GM12892 (cell line): ENCODE data around the gene RBSN.

ENCODE experiments used
- DNase-seq: peaks from one replicate; pipeline ENCODE4 v3.0.0; 2011; ENCODE audit not compliant: insufficient read length
- FAIRE-seq: peaks from 2 replicates; lab custom pipeline; 2011; peaks lifted over from hg19 to GRCh38; lab: Jason Lieb, UNC
- POLR2A ChIP-seq: IDR thresholded peaks from 2 replicates; pipeline ENCODE4 v1.6.1; 2011; ENCODE audit warnings: low read depth, low read length, control low read depth
- POLR2AphosphoS5 ChIP-seq: IDR thresholded peaks from 2 replicates; pipeline ENCODE4 v1.6.1; 2011; ENCODE audit warnings: low read depth, low read length, control low read depth
- TAF1 ChIP-seq: IDR thresholded peaks from 2 replicates; pipeline ENCODE4 v1.6.1; 2011; ENCODE audit warnings: low read depth, mild to moderate bottlenecking, control low read depth, low read length, borderline replicate concordance

The RBSN gene

GRCh38 chr3:15066467-15066866 is 32.5 kb downstream of the RBSN start:
- FAIRE-seq (no peak), DNase-seq (no peak)
- TF ChIP-seq POLR2AphosphoS5, result no peak
- no peak for TF ChIP-seq TAF1
- no peak for TF ChIP-seq POLR2A

- no peak for FAIRE-seq
- no peak for DNase-seq
- TF ChIP-seq POLR2A (no peak), POLR2AphosphoS5 (no peak), TAF1 (no peak)
Measured at GRCh38 chr3:15065550-15066007, 33.4 kb downstream of the RBSN start.

GRCh38 chr3:15064835-15065549 is 34.0 kb downstream of the RBSN start, which contains the start of gene MRPS25:
TSS of gene MRPS25 (minus strand) at chr3:15065315. CDS start at chr3:15065194, 121 bp downstream.
- FAIRE-seq, result peak; percentile 94
- TF ChIP-seq POLR2A (peak; percentile 97), POLR2AphosphoS5 (peak; percentile 97), TAF1 (peak; percentile 68; the same call in 1 of the 2 replicates)
- DNase-seq, result peak; percentile 96

- FAIRE-seq, result no peak
- no peak for TF ChIP-seq TAF1
- TF ChIP-seq POLR2AphosphoS5, result no peak
- TF ChIP-seq POLR2A, result no peak
- DNase-seq, result peak; percentile 41
Measured at GRCh38 chr3:15064299-15064834, 34.6 kb downstream of the RBSN start.

GRCh38 chr3:15063656-15064286 is 35.2 kb downstream of the RBSN start:
- FAIRE-seq (no peak), DNase-seq (no peak)
- TF ChIP-seq TAF1 (no peak), POLR2AphosphoS5 (no peak), POLR2A (no peak)

- TF ChIP-seq POLR2A (no peak), TAF1 (no peak), POLR2AphosphoS5 (no peak)
- no peak for DNase-seq
- FAIRE-seq, result no peak
Measured at GRCh38 chr3:15063238-15063637, 35.7 kb downstream of the RBSN start.

GRCh38 chr3:15060029-15060428 is 38.9 kb downstream of the RBSN start:
- TF ChIP-seq POLR2AphosphoS5 (no peak), TAF1 (no peak), POLR2A (no peak)
- FAIRE-seq (no peak), DNase-seq (no peak)

GRCh38 chr3:15056676-15057404 is 42.1 kb downstream of the RBSN start:
- TF ChIP-seq POLR2A, result no peak
- no peak for TF ChIP-seq POLR2AphosphoS5
- TF ChIP-seq TAF1, result no peak
- FAIRE-seq, result no peak
- DNase-seq, result no peak

GRCh38 chr3:15055019-15055557 is 43.9 kb downstream of the RBSN start:
- DNase-seq (peak; percentile 30), FAIRE-seq (peak; percentile 42)
- TF ChIP-seq TAF1 (no peak), POLR2A (no peak), POLR2AphosphoS5 (no peak)

- no peak for TF ChIP-seq POLR2AphosphoS5
- TF ChIP-seq POLR2A, result no peak
- TF ChIP-seq TAF1, result no peak
- no peak for DNase-seq
- FAIRE-seq, result no peak
Measured at GRCh38 chr3:15053541-15053940, 45.4 kb downstream of the RBSN start.
